Omental fat pad (tissue), 4 donors: Measurements from ENCODE around the gene CEACAM18. TPM values are rescaled to one million over a fixed set of nuclear protein-coding genes. Genes with fewer than 3 reads are reported as not detected.
"Not testable (repeated sequence)": the region's sequence is repeated elsewhere in the genome, so short reads cannot be mapped to it uniquely, and the experiment has no call there.

ENCODE experiments used
- ATAC-seq: fragments of 150-250 bp; one replicate; pipeline ENCODE4 v1.9.1; 2016; ENCODE audit warnings: mild to moderate bottlenecking, moderate library complexity; ENCODE audit not compliant: low FRiP score
- DNase-seq: peaks from one replicate; pipeline ENCODE4 v3.0.0-alpha.2; 2019; ENCODE audit warnings: low spot score
- CTCF ChIP-seq, 3 donors: fragments of 450-650 bp; IDR thresholded peaks; one replicate each; pipeline ENCODE4 v1.5.1; 2016 to 2017; ENCODE audit warnings: antibody characterized with exemption in 3 of 3, mild to moderate bottlenecking in 3 of 3, moderate library complexity in 2 of 3
- total RNA-seq, 4 donors: library from RNA; depleted of rRNA; stranded (reverse); fragments of >200 nt; gene quantifications; one replicate each; pipeline ENCODE4 v1.1.0, GENCODE V29; 2016

Gene CEACAM18
- total RNA-seq, 4 donors from 2014 or later = not detected

DNA sequence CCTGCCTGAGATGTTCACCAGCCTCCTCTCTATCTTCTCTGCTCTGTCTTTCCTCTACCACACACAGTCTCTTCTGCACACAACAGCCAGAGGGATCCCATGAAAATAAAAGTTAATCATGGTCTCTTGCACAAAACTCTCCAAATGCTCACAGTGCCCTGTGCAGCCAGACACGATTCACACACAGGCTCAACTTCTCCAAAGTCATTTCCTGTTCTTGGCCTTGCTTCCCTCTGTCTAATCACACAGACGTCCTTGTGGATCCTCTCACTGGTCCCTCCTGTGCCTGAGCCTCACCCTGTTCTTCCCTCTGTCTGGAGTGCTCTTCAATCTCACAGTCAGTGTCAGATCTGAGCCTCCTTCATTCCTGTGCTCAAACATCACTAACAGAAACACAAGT lies 15.4 kb downstream of the CEACAM18 start:
- no peak for TF ChIP-seq CTCF (IDR thresholded peaks at IDR 0.05)
- ATAC-seq = no peak
- no peak for DNase-seq

DNA sequence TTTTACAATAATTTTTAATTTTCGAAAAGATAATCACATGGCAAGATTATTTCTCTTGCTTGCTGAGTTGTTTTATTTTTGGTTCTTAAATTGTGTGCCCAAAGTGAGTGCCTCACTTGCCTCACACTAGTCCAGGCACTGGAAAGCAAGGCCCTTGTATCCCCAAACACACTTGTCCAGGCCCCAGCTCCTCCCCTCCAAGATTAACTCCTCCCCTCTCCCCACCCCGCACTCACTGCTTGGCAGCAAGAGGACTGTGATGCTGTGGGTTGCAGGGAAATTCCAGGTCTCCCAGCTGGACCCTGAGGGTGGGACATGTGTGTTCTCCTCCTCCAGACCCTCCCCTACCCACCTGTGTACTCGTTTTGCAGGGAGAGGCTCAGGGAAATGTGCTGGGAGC lies 19.3 kb downstream of the CEACAM18 start:
- no peak for DNase-seq
- no peak for ATAC-seq
- TF ChIP-seq CTCF (IDR thresholded peaks at IDR 0.05) = no peak

GRCh38 chr19:51500931-51501330 lies 22.6 kb downstream of the CEACAM18 start:
- DNase-seq, ATAC-seq: not testable (repeated sequence)

DNA sequence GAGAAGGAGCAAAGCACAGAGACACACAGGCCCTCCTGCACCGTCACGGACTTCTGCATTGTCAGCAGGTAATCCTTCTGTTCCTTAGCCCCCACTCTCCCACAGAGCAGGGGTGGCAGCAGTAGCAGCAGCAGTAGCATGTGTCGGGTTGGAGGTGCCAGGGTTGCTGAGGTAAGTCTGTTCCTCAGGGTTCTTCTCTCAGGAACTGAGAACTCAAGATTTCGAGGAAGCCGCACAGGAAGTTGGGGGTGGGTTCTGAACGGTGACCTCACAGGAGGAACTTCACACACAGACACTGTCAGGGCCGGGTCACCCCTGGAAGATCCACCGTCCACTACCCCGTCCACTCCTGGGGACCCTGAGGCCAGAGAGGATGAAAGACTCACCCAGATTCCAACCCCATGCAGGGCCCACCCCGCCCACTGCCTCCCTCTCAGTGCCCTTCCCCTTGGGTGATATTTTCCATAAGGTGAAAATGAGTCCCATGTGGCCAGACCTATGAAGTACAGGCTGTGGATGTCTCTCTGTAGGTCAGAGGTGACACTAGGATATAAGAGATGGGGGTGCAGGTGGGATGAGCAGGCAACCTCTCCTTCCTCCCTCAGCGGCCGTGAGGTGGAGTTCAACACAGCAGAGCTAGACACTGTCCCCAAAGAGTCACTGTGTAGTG lies 23.4 kb downstream of the CEACAM18 start, which contains the start of gene SIGLEC12:
SIGLEC12 (minus strand) TSS at position 207 of the 670 bp plus-strand sequence; CDS start at position 140, 67 bp downstream.
- DNase-seq (no peak), ATAC-seq (no peak)
- TF ChIP-seq CTCF (IDR thresholded peaks at IDR 0.05) = no peak

DNA sequence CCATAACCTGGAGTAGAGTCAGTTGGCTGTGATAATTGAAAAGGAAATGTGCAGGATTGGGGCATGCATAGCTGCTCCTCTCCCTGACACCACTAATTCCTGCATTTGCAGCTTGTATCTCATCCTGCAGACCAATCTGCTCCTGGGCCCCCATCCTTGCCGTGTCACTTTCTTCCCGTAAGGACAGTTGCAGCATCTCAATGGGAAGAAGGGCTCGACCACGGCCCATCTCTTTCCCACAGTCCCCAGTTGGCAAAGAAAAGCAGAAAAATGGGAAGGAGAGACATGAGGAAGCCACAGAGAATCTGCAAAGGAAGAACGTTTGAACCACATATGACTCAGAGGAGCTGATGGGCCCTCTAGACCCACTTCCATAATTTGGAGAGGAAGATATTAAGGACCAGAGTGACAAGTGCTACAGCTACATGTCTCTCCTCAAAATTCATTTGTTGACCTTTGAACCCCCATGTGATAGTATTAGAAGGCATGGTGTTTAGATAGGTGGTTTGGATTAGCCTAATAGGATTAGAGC lies 25.0 kb downstream of the CEACAM18 start:
- no peak for ATAC-seq
- no peak for TF ChIP-seq CTCF (IDR thresholded peaks at IDR 0.05)

GRCh38 chr19:51503896-51504295 lies 25.6 kb downstream of the CEACAM18 start:
- DNase-seq (no peak), ATAC-seq (no peak)
- no peak for TF ChIP-seq CTCF (IDR thresholded peaks at IDR 0.05)

More for the DNA sequence above, 25.0 kb downstream of the CEACAM18 start:
- no peak for DNase-seq

- TF ChIP-seq CTCF (IDR thresholded peaks at IDR 0.05) = no peak
- DNase-seq = no peak
- no peak for ATAC-seq
Measured at GRCh38 chr19:51505904-51506303, 27.6 kb downstream of the CEACAM18 start.
